GM19452 (cell line): ENCODE data around the gene CD6.

Source experiments
- ATAC-seq: cut with Tn5 transposase; IDR thresholded peaks from one replicate; pipeline ENCODE4 v1.9.1; 2021; ENCODE audit not compliant: unreplicated experiment

Gene CD6, protein sequence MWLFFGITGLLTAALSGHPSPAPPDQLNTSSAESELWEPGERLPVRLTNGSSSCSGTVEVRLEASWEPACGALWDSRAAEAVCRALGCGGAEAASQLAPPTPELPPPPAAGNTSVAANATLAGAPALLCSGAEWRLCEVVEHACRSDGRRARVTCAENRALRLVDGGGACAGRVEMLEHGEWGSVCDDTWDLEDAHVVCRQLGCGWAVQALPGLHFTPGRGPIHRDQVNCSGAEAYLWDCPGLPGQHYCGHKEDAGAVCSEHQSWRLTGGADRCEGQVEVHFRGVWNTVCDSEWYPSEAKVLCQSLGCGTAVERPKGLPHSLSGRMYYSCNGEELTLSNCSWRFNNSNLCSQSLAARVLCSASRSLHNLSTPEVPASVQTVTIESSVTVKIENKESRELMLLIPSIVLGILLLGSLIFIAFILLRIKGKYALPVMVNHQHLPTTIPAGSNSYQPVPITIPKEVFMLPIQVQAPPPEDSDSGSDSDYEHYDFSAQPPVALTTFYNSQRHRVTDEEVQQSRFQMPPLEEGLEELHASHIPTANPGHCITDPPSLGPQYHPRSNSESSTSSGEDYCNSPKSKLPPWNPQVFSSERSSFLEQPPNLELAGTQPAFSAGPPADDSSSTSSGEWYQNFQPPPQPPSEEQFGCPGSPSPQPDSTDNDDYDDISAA

DNA sequence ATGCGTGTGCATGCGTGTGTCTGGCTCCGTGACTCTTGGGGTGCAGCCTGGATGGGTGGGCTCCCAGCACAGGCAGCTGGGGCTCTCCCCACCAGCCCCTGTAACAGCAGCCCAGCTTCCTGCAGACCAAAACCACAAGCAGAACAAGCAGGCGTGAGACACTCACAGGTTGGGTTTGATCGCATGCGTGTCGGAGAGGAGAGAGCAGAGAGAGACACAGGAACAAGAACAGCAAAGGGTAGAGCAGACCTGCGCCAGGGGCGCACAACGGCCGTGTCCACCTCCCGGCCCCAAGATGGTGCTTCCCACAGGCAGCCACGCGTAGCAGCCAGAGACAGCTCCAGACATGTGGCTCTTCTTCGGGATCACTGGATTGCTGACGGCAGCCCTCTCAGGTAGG lies at the start of gene CD6:
Gene CD6 (plus strand): TSS at position 161 of the 400 bp plus-strand sequence. CDS start 186 bp downstream, at position 347.
- ATAC-seq: no peak

DNA sequence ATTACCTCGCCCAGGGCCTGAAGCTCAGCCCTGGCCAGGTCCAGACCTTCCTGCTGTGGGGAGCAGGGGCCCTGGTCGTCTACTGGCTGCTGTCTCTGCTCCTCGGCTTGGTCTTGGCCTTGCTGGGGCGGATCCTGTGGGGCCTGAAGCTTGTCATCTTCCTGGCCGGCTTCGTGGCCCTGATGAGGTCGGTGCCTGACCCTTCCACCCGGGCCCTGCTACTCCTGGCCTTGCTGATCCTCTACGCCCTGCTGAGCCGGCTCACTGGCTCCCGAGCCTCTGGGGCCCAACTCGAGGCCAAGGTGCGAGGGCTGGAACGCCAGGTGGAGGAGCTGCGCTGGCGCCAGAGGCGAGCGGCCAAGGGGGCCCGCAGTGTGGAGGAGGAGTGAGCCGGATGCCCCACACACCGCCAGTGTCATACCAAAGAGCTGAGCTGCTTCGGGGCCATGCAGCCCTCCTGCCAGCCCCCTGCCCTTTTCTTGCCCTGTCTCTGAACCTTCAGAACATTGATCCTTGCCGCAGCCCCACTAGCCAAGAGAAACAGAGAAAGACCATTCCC lies 49.6 kb upstream of the CD6 start:
- ATAC-seq: no peak

DNA sequence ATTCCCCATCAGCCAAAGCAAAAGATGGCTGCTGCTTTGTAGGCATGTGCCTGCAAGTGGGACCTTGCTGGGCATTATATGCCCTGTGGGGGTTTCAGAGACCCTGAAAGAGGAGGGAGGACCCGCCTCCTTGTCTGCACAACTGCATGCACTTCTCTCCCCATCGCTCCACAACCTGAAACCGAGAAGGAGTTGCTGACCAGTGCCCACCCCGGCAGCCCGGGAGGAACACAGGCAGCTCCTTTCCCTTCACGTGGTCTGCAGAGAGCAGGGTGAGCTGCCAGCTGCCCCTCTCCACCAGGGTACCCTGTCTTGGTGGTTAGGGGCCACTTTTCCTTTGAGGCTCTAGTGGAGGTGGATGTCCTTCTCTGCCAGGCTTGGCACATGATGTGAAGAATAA lies 48.6 kb upstream of the CD6 start:
- ATAC-seq: no peak

DNA sequence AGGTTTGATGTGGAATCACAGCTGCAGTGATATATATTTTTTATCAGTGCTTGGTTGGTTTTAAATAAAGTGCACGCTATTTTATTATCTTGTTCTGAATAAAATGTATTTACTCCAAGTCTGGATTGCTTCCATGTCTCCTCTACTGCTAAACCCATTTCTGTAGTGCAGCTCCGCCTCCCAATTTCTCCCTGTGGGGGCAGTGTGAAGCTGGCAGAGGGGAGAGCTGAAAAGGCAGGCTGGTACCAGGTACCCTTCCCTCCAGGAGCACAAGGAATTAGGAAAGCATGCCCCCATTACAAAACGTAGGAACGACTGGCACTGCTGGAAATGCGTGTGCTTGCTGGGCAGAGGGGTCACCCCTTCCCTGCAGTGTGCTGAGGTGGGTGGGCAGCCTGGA lies 48.2 kb upstream of the CD6 start:
- ATAC-seq: no peak

DNA sequence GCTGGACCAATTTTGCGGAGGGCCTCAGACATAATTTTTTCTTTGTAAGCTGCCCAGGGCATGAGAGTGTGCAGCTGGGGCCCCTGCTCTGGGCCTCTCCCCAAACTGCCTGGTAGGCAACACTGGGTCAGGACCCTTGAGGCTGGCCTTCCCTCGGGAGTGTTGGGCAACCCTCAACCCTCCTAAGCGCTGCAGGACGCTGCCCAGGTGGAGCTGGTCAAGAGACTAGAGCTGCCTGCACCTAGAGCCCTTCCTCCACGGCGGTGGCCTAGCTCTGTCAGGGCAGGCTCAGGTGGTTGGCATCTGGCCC lies 47.7 kb upstream of the CD6 start:
- no peak for ATAC-seq

DNA sequence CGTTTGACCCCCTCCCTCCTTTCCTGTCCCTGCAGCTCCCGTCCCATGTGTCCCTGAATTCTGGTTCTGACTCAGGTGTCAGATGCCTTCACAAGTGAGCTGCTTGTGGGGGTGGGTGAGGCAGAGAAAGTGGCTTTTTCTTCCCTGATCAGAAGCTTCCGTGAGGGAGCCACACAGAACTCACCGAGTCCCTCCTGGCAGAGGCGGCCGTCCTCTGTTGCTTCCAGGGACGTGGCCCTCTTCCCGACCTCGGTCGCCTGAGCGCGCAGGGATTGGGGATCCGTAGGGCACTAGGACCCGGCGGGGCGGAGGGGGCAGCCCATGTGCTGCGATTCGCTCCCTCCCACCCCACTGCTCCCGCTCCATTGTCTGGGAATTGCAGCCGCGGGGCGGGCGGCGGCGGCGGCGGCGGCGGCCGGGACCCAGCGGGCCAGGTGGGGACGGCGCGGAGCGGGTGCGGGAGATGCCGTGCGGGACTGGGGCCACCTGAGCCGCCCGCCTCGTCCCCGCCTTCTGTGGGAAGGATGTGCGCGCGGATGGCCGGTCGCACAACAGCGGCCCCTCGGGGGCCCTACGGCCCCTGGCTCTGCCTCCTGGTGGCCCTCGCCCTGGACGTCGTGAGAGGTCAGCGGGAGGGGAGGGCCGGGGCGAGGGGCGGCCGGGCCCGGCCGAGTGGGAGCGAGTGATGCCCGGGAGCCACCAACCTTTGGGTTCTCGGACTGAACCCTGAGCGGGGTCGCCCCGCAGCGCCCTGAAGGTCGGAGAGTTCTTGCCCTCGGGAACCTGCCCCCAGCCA lies 47.2 kb upstream of the CD6 start, which contains the start of gene TMEM132A:
Gene TMEM132A (plus strand): TSS at position 351 of the 796 bp plus-strand sequence. CDS start 174 bp downstream, at position 525.
- no peak for ATAC-seq

DNA sequence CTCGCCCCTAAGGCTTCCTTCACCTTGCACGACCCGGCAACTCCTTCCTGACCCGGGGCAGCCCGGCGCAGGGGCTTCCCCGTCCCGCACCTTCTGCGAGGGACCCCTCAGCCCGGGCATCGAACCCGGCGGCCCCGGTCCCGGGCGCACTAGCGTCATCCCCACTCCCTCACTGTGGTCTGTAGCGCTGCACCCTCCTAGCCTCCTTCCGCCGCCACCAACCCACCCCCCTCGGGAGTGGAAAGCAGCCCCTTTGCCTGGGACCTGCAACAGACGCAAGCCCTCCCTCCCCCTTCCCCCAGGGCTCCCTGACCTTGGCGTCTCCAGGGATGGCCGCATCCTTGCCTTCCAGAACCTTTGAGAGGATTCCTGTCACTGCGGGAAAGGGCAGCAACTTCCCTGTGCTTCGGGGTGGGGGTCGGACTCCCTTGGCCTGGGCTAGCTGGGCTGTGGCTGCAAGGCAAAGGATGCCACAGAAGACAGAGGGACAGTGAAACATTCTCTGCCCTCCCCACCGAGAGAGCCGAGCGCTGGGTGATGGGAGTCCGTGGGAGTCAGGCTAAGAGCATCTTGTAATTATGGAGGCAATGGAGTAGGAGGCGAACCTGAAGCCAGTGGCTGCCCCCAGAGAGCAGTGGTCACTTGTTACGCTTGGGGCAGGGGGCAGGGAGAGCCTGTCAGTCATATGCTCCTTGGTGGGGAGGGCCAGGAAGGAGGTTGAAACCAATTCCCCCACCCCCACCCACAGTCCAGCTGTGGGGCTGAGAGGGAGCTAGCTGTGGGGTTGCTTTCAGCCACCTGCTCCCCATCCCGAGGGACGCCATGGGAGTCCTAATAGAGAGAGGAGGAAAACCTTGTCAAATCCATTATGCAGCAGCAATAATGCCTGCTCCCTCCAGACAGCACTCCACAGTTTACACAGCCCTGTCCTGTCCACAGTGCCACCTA lies 46.3 kb upstream of the CD6 start:
- no peak for ATAC-seq

DNA sequence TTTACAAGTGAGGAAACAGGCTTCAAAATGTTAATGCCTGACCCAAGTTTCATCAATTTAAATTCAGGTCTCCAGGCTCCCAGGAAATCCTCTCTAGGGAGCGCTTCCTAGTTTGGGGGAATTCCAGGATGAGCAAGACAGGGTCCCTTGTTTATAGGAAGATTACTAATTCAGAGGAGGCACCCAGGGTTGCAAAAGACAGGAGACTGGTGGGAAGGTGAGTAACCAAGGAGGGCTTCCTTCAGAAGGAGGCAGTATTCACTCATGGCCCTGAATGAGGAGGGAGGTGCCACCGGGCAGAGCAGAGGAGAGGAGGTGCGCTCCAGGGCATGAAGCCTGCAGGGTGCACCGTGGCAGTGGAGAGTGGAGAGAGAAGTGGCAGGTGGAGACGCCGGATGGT lies 45.6 kb upstream of the CD6 start:
- no peak for ATAC-seq

DNA sequence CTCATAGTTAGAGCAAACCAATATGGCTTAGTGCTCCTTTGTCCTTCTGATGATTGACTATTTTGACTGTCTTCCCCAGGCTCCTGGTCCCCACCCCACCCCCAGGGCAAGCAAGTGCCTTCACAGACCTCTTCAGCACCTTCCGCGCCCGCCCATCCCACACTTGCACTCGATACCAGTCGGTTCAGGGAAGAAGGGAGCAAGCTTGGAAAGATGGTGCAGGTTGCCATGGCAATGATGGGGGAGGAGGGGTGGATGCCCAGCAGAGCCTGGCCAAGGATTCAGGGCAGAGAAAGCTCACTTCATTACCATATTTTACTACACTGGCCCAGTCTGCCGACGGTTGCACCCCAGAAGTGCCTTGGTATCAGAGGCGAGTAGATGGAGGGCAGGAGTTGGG lies 45.0 kb upstream of the CD6 start:
- ATAC-seq: no peak

DNA sequence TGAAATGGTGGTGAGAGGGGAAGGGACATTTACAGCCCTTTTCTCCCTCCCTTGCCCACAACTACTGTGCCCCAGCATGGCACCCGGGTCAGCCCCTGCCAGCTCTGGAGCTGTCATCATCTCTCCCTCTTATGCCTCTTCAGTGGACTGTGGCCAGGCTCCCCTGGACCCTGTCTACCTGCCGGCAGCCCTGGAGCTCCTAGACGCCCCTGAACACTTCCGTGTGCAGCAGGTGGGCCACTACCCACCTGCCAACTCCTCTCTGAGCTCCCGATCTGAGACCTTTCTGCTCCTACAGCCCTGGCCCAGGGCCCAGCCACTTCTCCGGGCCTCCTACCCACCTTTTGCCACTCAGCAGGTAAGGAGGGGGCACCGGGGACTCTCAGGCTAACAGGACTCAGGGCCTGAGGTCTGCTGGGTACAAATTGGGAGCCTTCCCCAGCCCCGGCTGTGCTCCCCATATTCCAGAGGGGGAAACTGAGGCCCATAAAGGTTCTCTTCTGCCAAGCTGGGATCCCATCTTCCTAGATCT lies 44.4 kb upstream of the CD6 start:
- no peak for ATAC-seq

DNA sequence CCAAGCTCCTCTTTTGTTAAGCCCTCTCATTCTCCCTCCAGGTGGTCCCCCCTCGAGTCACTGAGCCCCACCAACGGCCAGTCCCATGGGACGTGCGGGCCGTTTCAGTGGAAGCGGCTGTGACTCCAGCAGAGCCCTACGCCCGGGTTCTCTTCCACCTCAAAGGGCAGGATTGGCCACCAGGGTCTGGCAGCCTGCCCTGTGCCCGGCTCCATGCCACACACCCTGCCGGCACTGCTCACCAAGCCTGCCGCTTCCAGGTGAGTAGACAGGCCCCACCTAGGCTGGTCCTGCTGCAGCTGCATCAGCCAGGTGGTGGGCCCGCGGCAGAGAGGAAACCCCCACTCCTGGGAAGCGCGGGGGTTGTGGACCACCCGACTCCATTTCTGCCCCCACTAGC lies 43.9 kb upstream of the CD6 start:
- no peak for ATAC-seq

DNA sequence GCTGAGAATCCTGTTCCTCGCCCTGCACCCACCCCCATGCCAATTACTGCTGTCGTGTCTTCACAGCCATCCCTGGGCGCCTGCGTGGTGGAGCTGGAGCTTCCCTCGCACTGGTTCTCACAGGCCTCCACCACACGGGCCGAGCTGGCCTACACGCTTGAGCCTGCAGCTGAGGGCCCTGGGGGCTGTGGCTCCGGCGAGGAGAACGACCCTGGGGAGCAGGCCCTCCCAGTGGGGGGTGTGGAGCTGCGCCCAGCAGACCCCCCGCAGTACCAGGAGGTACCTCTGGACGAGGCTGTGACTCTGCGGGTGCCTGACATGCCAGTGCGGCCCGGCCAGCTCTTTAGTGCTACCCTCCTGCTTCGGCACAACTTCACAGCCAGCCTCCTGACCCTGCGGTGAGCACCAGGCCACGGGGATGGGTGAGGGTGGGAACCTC lies 42.9 kb upstream of the CD6 start:
- no peak for ATAC-seq

DNA sequence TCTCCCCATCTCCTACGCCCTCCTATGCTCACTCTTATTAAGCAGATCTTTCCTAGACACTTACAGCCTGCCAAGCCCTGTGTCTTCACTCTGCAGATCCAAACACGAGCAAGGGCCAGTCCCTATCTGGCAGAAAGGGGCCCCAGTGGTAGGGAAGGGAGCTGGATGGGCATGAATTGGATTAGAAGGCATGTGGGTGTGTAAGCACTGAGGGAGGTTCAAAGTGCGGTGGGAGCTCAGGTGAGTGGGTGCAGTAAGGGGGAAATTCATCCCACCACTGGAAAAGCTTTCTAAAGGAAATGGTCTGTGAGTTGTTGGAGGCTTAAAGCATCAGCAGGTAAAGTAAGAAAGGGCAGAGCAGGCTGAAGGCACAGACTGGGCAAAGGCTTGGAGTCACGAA lies 41.7 kb upstream of the CD6 start:
- ATAC-seq: no peak

DNA sequence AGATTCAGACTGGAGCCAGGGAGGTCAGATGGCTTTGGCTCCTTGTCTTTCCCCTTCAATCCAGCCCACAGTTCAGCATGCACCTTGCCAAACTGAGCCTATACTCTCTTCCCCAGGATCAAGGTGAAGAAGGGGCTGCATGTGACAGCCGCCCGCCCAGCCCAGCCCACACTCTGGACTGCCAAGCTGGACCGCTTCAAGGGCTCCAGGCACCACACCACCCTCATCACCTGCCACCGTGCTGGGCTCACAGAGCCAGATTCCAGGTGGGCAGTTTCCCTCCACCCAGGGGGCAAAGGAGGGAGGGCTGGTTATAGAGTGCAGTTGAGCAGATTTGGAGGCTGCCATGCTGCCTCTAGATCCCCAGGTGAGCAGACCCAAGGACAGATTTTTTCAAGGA lies 41.1 kb upstream of the CD6 start:
- ATAC-seq: no peak

DNA sequence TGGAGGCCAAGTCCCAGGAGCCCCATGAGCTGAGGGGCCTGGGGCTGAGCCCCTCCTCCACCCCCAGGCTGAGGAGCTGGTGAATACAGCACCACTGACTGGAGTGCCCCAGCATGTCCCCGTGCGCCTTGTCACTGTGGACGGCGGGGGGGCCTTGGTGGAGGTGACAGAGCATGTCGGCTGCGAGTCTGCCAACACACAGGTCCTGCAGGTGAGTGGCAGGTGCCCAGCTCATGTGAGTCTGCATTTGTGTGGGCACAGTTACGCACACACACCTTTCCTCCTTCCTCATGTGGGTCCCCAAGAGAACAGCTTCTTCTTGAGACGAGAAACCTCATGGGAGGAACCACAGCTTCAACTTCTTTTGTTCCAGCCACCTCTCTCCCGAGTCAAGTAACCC lies 39.6 kb upstream of the CD6 start:
- no peak for ATAC-seq

DNA sequence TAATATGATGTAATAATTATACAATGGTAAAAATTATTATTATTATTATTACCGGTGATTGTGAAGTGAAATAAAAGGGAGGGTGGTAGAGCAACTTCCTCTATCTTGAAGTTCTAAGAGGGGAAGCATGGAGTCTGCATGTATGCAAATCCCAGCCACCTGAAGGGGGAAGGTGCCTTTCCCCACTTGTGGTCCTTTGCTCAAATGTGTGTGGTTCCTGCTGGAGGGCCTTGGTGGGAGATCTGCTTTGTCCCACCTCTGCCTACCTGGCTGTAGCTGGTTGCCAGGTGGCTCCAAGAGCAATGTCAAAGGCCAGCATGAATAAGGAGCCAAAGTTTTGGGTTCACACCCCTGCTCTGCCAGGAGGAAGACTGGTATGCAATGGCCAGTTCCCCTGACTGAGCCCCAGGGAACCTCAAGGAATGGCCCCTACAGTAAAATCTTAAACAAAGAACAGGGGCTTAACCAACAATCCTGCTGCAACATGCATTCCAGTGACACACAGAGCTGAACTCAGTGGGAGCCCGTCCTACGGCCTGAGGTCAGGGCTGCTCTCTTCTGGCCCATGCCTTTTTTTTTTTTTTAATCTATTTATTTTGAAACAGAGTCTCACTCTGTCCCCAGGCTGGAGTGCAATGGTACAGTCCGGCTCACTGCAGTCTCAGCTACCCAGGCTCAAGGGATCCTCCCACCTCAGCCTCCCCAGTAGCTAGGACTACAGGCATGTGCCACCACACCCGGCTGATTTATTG lies 38.7 kb upstream of the CD6 start:
- no peak for ATAC-seq

DNA sequence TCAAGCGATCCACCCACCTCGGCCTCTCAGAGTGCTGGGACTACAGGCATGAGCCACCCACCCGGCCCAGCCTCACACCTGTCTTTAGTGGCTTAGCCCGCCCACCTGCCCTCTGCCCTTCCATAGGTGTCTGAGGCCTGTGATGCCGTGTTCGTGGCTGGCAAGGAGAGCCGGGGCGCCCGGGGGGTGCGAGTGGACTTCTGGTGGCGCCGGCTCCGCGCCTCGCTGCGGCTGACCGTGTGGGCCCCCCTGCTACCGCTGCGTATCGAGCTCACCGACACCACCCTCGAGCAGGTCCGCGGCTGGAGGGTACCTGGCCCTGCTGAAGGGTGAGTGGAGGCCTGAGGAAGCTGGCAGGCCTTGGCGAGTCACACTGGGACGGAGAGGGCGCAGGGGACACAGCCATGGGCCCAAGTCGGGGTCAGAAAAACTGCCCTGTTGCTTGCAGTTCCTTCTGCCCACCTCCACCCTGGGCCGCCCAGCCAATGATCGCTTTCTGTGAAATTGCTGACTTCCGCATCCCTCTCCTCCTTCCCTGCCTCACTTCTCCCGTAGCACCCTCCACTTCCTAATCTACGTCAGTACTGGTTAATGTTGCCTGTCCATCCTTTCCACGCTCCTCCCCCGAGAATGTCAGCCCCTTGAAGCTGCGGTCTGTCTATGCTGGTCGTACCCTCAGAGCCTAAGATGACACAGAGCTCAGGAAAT lies 37.9 kb upstream of the CD6 start:
- ATAC-seq: no peak

DNA sequence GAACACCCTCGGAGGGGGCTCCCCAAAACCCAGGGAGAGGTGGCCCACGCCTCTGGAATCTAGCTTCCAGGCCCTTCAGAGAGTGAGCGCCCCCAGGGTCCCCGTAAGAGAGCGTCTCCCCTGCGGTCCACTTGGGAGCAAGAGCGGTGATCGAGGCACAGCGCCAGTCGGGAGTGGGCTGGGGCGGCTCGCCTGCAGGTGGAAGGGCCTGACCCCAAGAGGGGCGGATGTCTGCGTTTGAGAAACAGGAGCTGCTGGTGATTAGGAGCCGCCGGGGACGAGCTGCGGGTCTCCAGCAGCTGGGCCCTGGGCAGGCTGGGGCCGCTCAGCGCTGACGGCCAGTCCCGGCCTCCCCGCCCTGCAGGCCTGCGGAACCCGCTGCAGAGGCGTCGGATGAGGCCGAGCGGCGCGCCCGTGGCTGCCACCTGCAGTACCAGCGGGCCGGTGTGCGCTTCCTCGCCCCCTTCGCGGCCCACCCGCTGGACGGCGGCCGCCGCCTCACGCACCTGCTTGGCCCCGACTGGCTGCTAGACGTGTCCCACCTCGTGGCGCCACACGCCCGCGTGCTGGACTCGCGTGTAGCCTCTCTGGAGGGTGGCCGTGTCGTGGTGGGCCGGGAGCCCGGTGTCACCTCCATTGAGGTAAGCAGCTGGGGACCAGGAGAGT lies 37.2 kb upstream of the CD6 start:
- no peak for ATAC-seq
